ENCODE results near the gene ORC6. TPM values are rescaled to one million over a fixed set of nuclear protein-coding genes. Genes with fewer than 3 reads are reported as not detected.
A peak's percentile ranks its signal among the peaks of the same experiment; 100 is the strongest.

ORC6 gene
- total RNA-seq, 1 donor from 2014 or later = 1.4 TPM

GRCh38 chr16:46720619-46721018 lies 31.2 kb downstream of the ORC6 start:
- Histone ChIP-seq H3K27me3 (ENCODE audit: low read depth) (no peaks in the 10 kb centered on the region), H3K36me3 (peaks cover 63% of the 10 kb centered on the region), H3K9me3 (replicated peaks) (no peaks in the 10 kb centered on the region), H3K27ac (replicated peaks) (no peak overlapping the region), H3K4me1 (peaks cover 20% of the 10 kb centered on the region), H3K4me3 (no peak overlapping the region)
- intact Hi-C loops (cut with micrococcal nuclease) = no loop called here
- no peak for DNase-seq
- no peak for TF ChIP-seq CTCF (IDR thresholded peaks at IDR 0.05; ENCODE audit: borderline replicate concordance)

GRCh38 chr16:46721885-46722284 lies 32.4 kb downstream of the ORC6 start:
- no peak overlapping the region for H3K27ac ChIP-seq (replicated peaks)
- H3K36me3 ChIP-seq = peaks cover 71% of the 10 kb centered on the region
- intact Hi-C loops (cut with micrococcal nuclease) = no loop called here
- DNase-seq = no peak
- peaks cover 20% of the 10 kb centered on the region for H3K4me1 ChIP-seq
- H3K9me3 ChIP-seq (replicated peaks) = no peaks in the 10 kb centered on the region
- no peaks in the 10 kb centered on the region for H3K27me3 ChIP-seq (ENCODE audit: low read depth)
- no peak for TF ChIP-seq CTCF (IDR thresholded peaks at IDR 0.05; ENCODE audit: borderline replicate concordance)
- H3K4me3 ChIP-seq = no peak overlapping the region

GRCh38 chr16:46727184-46727583 lies 37.7 kb downstream of the ORC6 start:
- Histone ChIP-seq H3K27me3 (ENCODE audit: low read depth) (no peaks in the 10 kb centered on the region), H3K36me3 (peaks cover 62% of the 10 kb centered on the region), H3K4me3 (no peak overlapping the region), H3K9me3 (replicated peaks) (no peaks in the 10 kb centered on the region), H3K27ac (replicated peaks) (peak overlapping the region; percentile 64), H3K4me1 (peaks cover 45% of the 10 kb centered on the region)
- DNase-seq = no peak
- intact Hi-C loops (cut with micrococcal nuclease) = no loop called here
- TF ChIP-seq CTCF (IDR thresholded peaks at IDR 0.05; ENCODE audit: borderline replicate concordance) = no peak

- TF ChIP-seq CTCF (IDR thresholded peaks at IDR 0.05; ENCODE audit: borderline replicate concordance) = no peak
- no peaks in the 10 kb centered on the region for H3K27me3 ChIP-seq (ENCODE audit: low read depth)
- no peak for DNase-seq
- no peak overlapping the region for H3K4me3 ChIP-seq
- H3K36me3 ChIP-seq = peaks cover 62% of the 10 kb centered on the region
- peaks cover 50% of the 10 kb centered on the region for H3K4me1 ChIP-seq
- intact Hi-C loops (cut with micrococcal nuclease) = no loop called here
- peak overlapping the region; percentile 64 for H3K27ac ChIP-seq (replicated peaks)
- H3K9me3 ChIP-seq (replicated peaks) = no peaks in the 10 kb centered on the region
Measured at GRCh38 chr16:46727630-46728029, 38.2 kb downstream of the ORC6 start.

GRCh38 chr16:46728806-46729205 lies 39.3 kb downstream of the ORC6 start:
- Histone ChIP-seq H3K4me3 (no peak overlapping the region), H3K27ac (replicated peaks) (peak overlapping the region; percentile 64), H3K4me1 (peaks cover 61% of the 10 kb centered on the region), H3K36me3 (peaks cover 53% of the 10 kb centered on the region), H3K9me3 (replicated peaks) (no peaks in the 10 kb centered on the region), H3K27me3 (ENCODE audit: low read depth) (no peaks in the 10 kb centered on the region)
- TF ChIP-seq CTCF (IDR thresholded peaks at IDR 0.05; ENCODE audit: borderline replicate concordance) = no peak
- intact Hi-C loops (cut with micrococcal nuclease) = no loop called here
- DNase-seq = no peak

Measured in left ventricle myocardium inferior (tissue), 1 donor.